Mesodermal cell (in vitro differentiated cells): Measurements from ENCODE around the gene MATN3.

Experiments
- H3K27ac ChIP-seq: 2 replicates; pipeline ENCODE4 v1.7.0; 2013; ENCODE audit warnings: mild to moderate bottlenecking, low read depth, low read length, moderate library complexity; ENCODE audit not compliant: severe bottlenecking
- H3K36me3 ChIP-seq: 2 replicates; pipeline ENCODE4 v1.7.1; 2013; ENCODE audit warnings: mild to moderate bottlenecking, low read length, moderate library complexity; ENCODE audit not compliant: control insufficient read depth, insufficient read depth
- H3K4me1 ChIP-seq: one replicate; pipeline ENCODE4 v1.7.1; 2013; ENCODE audit warnings: mild to moderate bottlenecking, low read length; ENCODE audit not compliant: insufficient read depth, control insufficient read depth, poor library complexity, severe bottlenecking
- H3K4me3 ChIP-seq: 2 replicates; pipeline ENCODE4 v1.7.0; 2013; ENCODE audit warnings: low read length, control low read depth, mild to moderate bottlenecking; ENCODE audit not compliant: insufficient read depth, poor library complexity, severe bottlenecking; ENCODE audit errors: extremely low read depth
- H3K9me3 ChIP-seq: 2 replicates; pipeline ENCODE4 v1.7.1; 2013; ENCODE audit warnings: mild to moderate bottlenecking, low read length, moderate library complexity; ENCODE audit not compliant: control insufficient read depth
- WGBS, 2 experiments: methylation state at CpG; one replicate each; pipeline ENCODE4 v1.1.5; 2013; ENCODE audit warnings: missing lambda C conversion rate in 2 of 2; ENCODE audit not compliant: insufficient coverage in 2 of 2; 5-methylcytosine and 5-hydroxymethylcytosine counted together

MATN3 gene

DNA sequence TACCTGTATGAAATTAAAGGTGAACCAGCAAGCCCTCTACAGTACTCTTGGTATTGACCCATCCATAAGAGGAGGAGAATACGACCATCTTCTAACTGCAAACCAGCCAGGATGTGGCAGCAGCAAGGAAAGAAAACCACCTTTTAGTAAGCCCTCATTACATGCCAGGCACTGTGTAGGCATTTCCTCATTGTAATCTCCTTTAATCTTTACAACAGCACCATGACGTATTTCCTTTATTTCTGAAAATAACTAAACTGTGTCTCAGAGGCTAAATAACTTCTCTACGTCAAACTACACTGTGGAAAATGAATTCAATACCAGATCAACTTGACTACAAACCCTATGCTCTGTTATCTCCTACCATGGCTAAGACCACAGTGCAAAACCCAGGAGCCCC lies 40.8 kb downstream of the MATN3 start:
- no peak overlapping the region for H3K27ac ChIP-seq
- 93 to 95% methylated on average over 2 of the region's 3 CpGs for WGBS, 2 experiments
- H3K9me3 ChIP-seq, result no peaks in the 10 kb centered on the region
- H3K36me3 ChIP-seq, result peaks cover 40% of the 10 kb centered on the region
- H3K4me3 ChIP-seq, result no peak overlapping the region
- H3K4me1 ChIP-seq, result no peaks in the 10 kb centered on the region

DNA sequence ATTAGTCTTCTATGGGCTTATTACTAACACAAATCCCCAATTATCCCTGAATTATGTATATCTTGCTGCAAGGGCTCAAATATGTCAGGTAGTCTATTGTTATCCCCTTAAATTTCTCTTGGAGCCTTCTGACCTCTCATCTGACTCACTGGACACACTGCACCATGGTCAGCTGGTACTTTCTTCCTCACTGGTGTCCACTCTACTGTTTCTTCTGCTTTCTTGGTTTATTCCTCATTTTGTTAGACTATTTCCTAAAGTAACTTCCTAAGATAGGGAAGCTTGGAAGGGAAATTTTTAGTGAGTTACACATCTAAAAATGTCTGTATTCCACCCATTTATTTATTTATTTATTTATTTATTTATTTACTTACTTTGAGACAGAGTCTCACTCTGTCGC lies 49.1 kb downstream of the MATN3 start:
- Histone ChIP-seq H3K36me3 (peaks cover 27% of the 10 kb centered on the region), H3K4me3 (no peak overlapping the region), H3K9me3 (no peaks in the 10 kb centered on the region), H3K4me1 (no peaks in the 10 kb centered on the region), H3K27ac (no peak overlapping the region)
- 80% methylated on average over 1 of the region's 1 CpG; no CpG with 5 or more reads in 1 of the 2 experiments for WGBS, 2 experiments

DNA sequence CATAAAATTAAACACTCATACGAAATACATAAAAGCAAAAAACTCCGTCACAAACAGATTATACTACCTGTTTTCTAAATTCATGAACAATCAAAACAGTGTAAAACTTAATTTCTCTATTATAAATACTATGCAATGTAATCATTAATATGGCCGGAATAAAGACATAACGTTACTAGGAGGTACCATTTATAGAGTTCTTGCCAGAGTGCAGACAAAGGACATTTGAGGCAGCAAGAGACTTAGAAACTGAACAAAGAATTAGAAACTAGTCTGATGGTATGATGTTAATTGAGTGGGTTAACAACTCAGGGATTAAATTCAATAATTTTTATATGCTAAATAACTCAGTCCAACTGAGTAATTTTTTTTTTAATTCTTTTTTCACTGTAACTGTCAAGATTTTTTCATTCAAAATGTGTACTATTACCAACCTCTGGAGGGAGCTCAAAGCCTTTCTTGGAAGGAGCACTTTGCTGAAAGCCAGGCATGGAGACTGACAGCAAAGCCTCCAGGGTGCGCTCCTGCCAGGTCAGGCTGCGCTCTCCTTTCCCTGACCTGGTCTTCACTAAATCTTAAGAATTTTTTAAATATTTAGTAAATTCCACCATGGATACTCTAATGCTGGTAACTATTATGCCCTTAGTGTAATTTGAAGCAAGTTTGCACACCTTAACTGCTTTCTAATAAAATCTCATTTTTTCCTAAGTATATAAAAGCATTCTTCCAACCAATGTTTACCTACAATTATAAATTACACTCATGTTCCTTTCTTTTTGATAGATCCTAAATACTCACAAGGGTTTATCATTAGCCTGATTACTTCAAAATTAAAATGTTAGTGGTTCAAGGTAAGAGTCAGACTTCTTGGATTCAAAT lies 56.7 kb downstream of the MATN3 start:
- 54 to 72% methylated on average over 2 of the region's 6 CpGs for WGBS, 2 experiments
- no peaks in the 10 kb centered on the region for H3K4me1 ChIP-seq

DNA sequence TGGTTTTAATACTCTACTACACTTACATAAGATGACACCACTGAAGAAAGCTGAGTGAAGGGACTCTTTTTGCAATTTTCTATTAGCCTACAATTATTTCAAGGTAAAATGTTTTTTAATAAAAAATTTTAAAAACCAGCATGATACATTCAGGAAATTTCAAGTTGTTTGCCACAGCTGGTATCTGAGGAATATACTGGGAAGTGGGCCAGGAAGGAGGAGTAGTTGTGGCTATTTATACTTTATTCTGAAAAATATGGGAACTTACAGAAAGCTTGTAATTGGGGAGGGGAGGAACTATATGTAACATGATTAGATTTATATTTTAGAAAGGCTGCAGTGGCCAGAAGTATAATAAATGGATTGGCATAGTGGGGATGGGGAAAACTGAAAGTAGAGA lies 63.4 kb downstream of the MATN3 start:
- H3K9me3 ChIP-seq, result no peaks in the 10 kb centered on the region
- H3K36me3 ChIP-seq, result peaks cover 10% of the 10 kb centered on the region
- H3K4me1 ChIP-seq, result no peaks in the 10 kb centered on the region
- no peak overlapping the region for H3K4me3 ChIP-seq
- H3K27ac ChIP-seq, result no peak overlapping the region

More for the DNA sequence above, 56.7 kb downstream of the MATN3 start:
- Histone ChIP-seq H3K27ac (no peak overlapping the region), H3K4me3 (no peak overlapping the region), H3K36me3 (peaks cover 10% of the 10 kb centered on the region), H3K9me3 (no peaks in the 10 kb centered on the region)

DNA sequence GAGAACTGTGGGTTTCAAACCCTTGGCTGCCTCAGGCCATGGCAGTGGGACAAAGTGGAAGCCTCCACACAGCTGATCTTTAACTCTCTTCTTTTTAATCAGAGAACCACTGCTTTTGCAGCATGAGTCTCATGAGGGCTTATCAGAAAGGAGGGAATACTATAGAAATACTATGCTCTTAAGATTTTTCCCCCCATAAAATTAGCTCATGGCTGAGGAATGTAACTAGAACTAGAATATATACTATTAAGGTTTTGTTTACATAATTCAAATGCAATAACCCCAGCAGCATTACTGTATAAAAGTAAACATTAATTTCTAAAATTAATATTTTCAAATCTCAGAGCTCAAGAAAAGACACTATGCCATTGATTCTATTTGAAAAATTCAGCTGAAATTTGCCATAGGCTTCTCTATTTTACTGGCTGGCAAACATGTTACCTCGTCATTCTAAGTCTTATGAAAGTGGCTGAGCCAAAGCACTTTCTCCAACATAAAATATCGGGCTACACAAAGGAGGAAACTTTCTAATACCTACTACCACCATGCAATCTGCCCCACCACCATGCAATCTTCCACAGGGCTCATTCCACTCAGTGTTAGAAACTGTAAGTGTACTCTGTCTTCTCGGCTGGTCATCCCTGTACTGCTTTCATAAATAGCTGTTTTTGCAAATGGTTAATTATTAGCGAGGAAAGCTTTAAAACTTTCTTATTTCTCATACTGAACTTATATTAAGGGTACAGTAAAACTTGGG lies 65.1 kb downstream of the MATN3 start:
- 82 to 94% methylated on average over 2 of the region's 4 CpGs for WGBS, 2 experiments
- no peaks in the 10 kb centered on the region for H3K4me1 ChIP-seq
- peaks cover 1% of the 10 kb centered on the region for H3K36me3 ChIP-seq

GRCh38 chr2:19944205-19944845 lies 68.1 kb downstream of the MATN3 start:
- H3K36me3 ChIP-seq, result peaks cover 5% of the 10 kb centered on the region
- 40 to 50% methylated on average over 1 of the region's 2 CpGs for WGBS, 2 experiments
- no peaks in the 10 kb centered on the region for H3K9me3 ChIP-seq
- no peaks in the 10 kb centered on the region for H3K4me1 ChIP-seq
- no peak overlapping the region for H3K27ac ChIP-seq
- no peak overlapping the region for H3K4me3 ChIP-seq

More for the DNA sequence above, 65.1 kb downstream of the MATN3 start:
- Histone ChIP-seq H3K9me3 (no peaks in the 10 kb centered on the region), H3K4me3 (no peak overlapping the region), H3K27ac (no peak overlapping the region)

DNA sequence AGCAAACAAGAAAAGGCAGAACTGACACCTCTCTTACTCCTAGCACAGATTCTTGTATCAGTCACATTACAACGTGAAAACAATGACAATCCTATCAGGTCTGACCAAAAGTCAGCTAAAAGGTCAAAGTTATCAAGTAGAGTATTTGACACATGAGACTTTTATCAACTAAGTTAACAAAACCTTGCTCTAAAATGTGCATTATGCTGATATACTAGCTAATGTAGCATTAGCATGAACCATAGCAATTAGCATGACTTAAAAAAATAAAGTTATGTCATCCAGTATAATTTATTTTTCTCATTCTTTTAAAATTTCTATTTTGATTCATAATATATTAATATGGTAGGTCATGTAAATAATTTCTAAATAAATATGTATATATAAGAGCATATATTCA lies 69.3 kb downstream of the MATN3 start:
- Histone ChIP-seq H3K27ac (no peak overlapping the region), H3K9me3 (no peaks in the 10 kb centered on the region), H3K36me3 (peaks cover 7% of the 10 kb centered on the region), H3K4me3 (no peak overlapping the region), H3K4me1 (no peaks in the 10 kb centered on the region)
- 80% methylated on average over 1 of the region's 1 CpG; no CpG with 5 or more reads in 1 of the 2 experiments for WGBS, 2 experiments

- Histone ChIP-seq H3K4me3 (no peak overlapping the region), H3K4me1 (no peaks in the 10 kb centered on the region), H3K9me3 (no peaks in the 10 kb centered on the region), H3K36me3 (peaks cover 17% of the 10 kb centered on the region), H3K27ac (no peak overlapping the region)
Measured at GRCh38 chr2:19942199-19942598, 70.3 kb downstream of the MATN3 start.
